ENCODE results near the gene NATD1. TPM values are rescaled to one million over a fixed set of nuclear protein-coding genes. Genes with fewer than 3 reads are reported as not detected.

NATD1 gene
- total and polyA plus RNA-seq, 2 of the 8 experiments (the other 6 are each of a cell fraction or from before 2014, with no cell fraction given): 5.4 to 8.4 TPM

- H2AK5ac ChIP-seq (ENCODE audit: low read depth, low read length): no peak overlapping the region
- H3K4me3 ChIP-seq (ENCODE audit: extremely low read depth in 1 of 4, insufficient read depth in 2 of 4, low read depth in 3 of 4, low read length in 4 of 4): no peak overlapping the region
- 0 out of 4 replicates have a peak, but pooled peaks cover 0 to 2% of the 10 kb centered on the region in 2 experiments for H3K9me3 ChIP-seq (ENCODE audit: insufficient read depth in 2 of 2, low read depth in 1 of 2, low read length in 1 of 2)
- H3K18ac ChIP-seq (ENCODE audit: extremely low read depth, low read length): no peak overlapping the region
- no peak overlapping the region for H3K4ac ChIP-seq (replicated peaks; ENCODE audit: insufficient read length, low read depth, low read length)
- no peak for FAIRE-seq
- H2BK12ac ChIP-seq (ENCODE audit: low read depth, low read length): no peak overlapping the region
- H3K27me3 ChIP-seq (replicated peaks in 1 of 4; ENCODE audit: control insufficient read depth in 3 of 4, extremely low read depth in 1 of 4, insufficient read depth in 3 of 4, low read length in 3 of 4): no peaks in the 10 kb centered on the region
- H2BK120ac ChIP-seq (replicated peaks; ENCODE audit: low read depth, low read length): no peak overlapping the region
- H4K8ac ChIP-seq (ENCODE audit: extremely low read depth, insufficient read depth, low read length): no peak overlapping the region; the same call in 1 of the 2 replicates
- no peaks in the 10 kb centered on the region for H3K79me2 ChIP-seq (ENCODE audit: control insufficient read depth in 1 of 2, insufficient read depth in 2 of 2, low read length in 2 of 2)
- H3K9ac ChIP-seq (replicated peaks in 1 of 4; ENCODE audit: extremely low read depth in 1 of 4, low read depth in 3 of 4, low read length in 3 of 4): no peak overlapping the region
- no peak overlapping the region for H4K5ac ChIP-seq (ENCODE audit: insufficient read length, low read depth, low read length)
- H2BK15ac ChIP-seq (ENCODE audit: low read length): no peak overlapping the region
- H3K23me2 ChIP-seq (ENCODE audit: low read depth, low read length): peaks cover 9% of the 10 kb centered on the region; the same call in 1 of the 2 replicates
- no peak for DNase-seq (ENCODE audit: low read depth in 1 of 2, low spot score in 2 of 2)
- POLR2A ChIA-PET (ENCODE audit: partially characterized antibody): no interaction called here
- no peak overlapping the region for H3K14ac ChIP-seq (ENCODE audit: insufficient read length)
- no peak overlapping the region for H3K4me2 ChIP-seq (ENCODE audit: insufficient read depth in 1 of 2, low read depth in 2 of 2, low read length in 2 of 2)
- WGBS, 2 experiments (ENCODE audit: extremely low coverage in 1 of 2, insufficient coverage in 1 of 2, insufficient read length in 1 of 2, insufficient replicate concordance in 2 of 2, low coverage in 1 of 2, low lambda C conversion rate in 2 of 2, missing lambda C conversion rate in 1 of 2): 79% methylated on average over 1 of the region's 1 CpG; no CpG with 5 or more reads in 1 of the 2 experiments
- CTCF ChIA-PET (ENCODE audit: partially characterized antibody): interaction anchor here (1.2 kb wide), 1 partner anchor 41 kb away, joined by 3 read pairs; no protein-coding TSS in a partner anchor
- H3K79me1 ChIP-seq (ENCODE audit: low read depth, low read length): no peaks in the 10 kb centered on the region
- H3K23ac ChIP-seq (ENCODE audit: insufficient read length): no peak overlapping the region
- peaks cover 0 to 4% of the 10 kb centered on the region in 2 experiments for H4K20me1 ChIP-seq (replicated peaks in 1 of 2; ENCODE audit: control insufficient read depth in 1 of 2, insufficient read depth in 2 of 2, low read length in 2 of 2)
- no peak overlapping the region for H3K27ac ChIP-seq (ENCODE audit: low read depth, low read length)
- H3K56ac ChIP-seq (replicated peaks; ENCODE audit: insufficient read length, low read depth, low read length): peak overlapping the region; percentile 32
- peaks cover 3 to 12% (median 10%) of the 10 kb centered on the region in 4 experiments for H3K4me1 ChIP-seq (replicated peaks in 1 of 4; ENCODE audit: control insufficient read depth in 3 of 4, insufficient read depth in 4 of 4, low read length in 3 of 4)
- H3K36me3 ChIP-seq (ENCODE audit: control insufficient read depth in 2 of 4, insufficient read depth in 4 of 4, low read length in 3 of 4): no peaks in the 10 kb centered on the region
- H4K91ac ChIP-seq (replicated peaks; ENCODE audit: insufficient read length, low read length): no peak overlapping the region
- H2BK20ac ChIP-seq (ENCODE audit: low read length): no peak overlapping the region
- no peak overlapping the region for H2BK5ac ChIP-seq (ENCODE audit: low read depth, low read length)
- H2AFZ ChIP-seq (ENCODE audit: low read length): no peak overlapping the region
- TF ChIP-seq RFX5 (IDR thresholded peaks at IDR 0.05; ENCODE audit: borderline replicate concordance, low read depth, low read length) (no peak), SRF (IDR thresholded peaks at IDR 0.05; ENCODE audit: low read depth, low read length) (no peak), CBX5 (IDR thresholded peaks at IDR 0.05; ENCODE audit: low read depth, low read length) (no peak), SIRT6 (IDR thresholded peaks at IDR 0.05; ENCODE audit: low read length) (no peak), EZH2 (IDR thresholded peaks at IDR 0.05; ENCODE audit: low read depth, low read length, severe bottlenecking) (no peak), EP300 (IDR thresholded peaks at IDR 0.05; ENCODE audit: borderline replicate concordance in 1 of 2, low read depth in 2 of 2, low read length in 2 of 2) (no peak), RXRA (IDR thresholded peaks at IDR 0.05; ENCODE audit: insufficient read depth, low read depth, low read length) (no peak), JUND (IDR thresholded peaks at IDR 0.05; ENCODE audit: low read length) (no peak), RNF2 (IDR thresholded peaks at IDR 0.05; ENCODE audit: borderline replicate concordance, low read depth, low read length, missing control alignments, poor library complexity, severe bottlenecking) (no peak), SUZ12 (IDR thresholded peaks at IDR 0.05; ENCODE audit: low read length) (no peak), POLR2AphosphoS5 (IDR thresholded peaks at IDR 0.05; ENCODE audit: low read depth, low read length) (no peak), NRF1 (IDR thresholded peaks at IDR 0.05; ENCODE audit: low read depth, low read length) (no peak), TBP (IDR thresholded peaks at IDR 0.05; ENCODE audit: low read depth, low read length) (no peak)
Measured at GRCh38 chr17:21235921-21236320, 17.3 kb downstream of the NATD1 start.
